Central memory CD4-positive, alpha-beta T cell (primary cell): ENCODE measurements around the gene PTPRH.
"Not testable (repeated sequence)": the region's sequence is repeated elsewhere in the genome, so short reads cannot be mapped to it uniquely, and the experiment has no call there.

Experiments used
- DNase-seq: peaks from one replicate; pipeline ENCODE4 v3.0.0; 2022

The PTPRH gene

DNA sequence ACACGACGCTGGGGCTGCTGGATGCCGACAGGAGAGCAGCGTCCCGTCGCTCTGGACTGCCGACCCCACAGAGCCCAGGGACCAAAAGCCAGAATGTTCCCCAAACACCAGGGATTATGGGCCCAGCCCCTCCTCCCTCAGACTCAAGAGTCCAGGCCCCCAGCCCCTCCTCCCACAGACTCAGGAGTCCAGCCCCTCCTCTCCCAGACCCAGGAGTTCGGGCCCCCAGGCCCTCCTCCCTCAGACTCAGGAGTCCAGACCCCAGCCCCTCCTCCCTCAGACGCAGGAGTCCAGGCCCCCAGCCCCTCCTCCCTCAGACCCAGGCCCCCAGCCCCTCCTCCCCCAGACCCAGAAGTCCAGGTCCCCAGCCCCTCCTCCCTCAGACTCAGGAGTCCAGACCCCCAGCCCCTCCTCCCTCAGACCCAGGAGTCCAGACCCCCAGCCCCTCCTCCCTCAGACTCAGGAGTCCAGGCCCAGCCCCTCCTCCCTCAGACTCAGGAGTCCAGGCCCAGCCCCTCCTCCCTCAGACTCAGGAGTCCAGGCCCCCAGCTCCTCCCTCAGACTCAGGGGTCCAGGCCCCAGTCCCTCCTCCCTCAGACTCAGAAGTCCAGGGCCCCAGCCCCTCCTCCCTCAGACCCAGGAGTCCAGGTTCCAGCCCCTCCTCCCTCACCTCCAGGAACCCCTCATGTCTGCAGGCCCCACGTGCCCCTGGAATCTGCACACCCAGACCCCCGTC, 15.5 kb upstream of the PTPRH start:
- not testable (repeated sequence) for DNase-seq

DNA sequence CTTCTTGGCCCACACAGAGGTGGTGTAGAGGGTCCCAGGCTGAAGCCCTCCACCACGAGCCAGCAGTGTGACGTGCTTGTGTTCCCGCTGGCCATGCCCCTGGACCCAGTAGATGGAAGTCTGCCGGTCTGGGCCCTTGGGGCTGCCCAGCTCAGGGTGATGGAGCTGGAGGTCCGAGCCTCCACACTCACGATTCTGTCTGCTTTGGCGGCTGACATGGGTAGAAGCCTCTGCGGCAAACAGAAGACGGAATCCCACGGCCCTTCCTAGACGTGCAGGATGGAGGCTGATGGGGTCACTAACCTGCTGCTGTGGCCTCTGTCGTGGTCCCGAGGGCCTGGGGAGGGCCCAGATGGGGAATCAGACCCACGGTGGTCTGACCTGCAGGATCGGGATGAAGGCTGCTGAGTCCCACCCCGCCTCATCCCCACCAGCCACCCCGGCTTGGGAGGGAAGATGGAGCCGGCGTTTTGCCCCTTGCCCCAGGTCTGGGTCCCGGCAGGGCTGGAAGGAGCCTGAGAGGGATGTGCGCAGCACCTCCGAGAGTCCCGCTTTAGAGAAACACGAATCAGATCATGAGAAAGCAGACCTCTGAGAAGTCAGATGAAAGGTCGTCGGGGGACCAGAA, 14.9 kb upstream of the PTPRH start:
- DNase-seq, result no peak

DNA sequence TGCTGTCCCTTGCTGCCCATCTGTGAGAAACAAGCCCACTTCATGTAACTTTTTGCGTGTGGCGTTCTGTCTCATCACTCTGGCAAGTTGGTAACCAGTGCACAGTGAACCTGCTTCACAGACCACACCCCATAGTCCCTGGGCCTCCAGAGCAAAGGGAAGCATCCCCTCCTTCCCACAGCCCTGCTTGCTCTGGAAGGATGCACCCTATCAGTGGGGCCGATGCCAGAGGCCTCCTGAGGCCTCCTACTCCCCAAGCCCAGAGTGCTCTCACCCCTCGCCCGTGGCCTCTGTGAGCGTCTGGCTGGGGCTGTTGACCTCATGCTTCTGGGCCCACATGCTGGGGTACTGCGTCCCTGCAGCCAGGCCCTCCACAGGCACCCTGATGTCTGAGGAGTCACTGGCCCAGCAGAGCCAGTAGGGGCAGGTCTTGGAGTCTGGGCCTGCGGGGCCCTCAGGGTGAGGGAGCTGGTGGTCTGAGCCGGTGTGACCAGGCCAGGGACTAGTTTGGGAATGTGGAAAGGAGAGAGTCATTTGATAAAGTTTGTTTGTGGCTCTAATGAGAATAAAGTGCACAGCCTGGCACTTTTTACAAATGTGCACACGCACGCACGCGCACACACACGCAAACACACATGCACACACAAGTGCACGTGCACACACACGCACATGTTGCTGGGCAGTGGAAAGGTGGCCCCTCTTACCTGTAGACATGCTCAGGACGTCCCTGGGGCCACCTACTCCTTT, 14.2 kb upstream of the PTPRH start:
- no peak for DNase-seq

DNA sequence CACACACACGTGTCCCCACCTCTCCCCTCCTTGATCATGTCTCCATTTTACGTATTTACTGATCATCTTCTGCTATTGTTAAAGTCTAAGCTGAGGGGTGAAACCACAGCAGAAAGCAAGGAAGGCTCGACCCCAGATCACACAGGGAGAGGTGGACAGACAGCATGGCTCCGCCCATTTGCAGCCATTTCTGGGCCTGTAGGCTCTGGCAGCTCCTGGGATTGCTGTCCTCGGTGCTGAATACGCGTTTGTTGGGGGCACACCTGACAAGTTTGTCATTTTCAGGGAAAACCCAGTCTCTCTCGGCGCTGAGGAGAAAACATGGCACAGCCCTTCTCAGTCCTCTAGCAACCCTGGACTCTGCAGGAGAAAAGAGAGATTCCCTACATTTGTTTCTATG, 11.2 kb upstream of the PTPRH start:
- no peak for DNase-seq

DNA sequence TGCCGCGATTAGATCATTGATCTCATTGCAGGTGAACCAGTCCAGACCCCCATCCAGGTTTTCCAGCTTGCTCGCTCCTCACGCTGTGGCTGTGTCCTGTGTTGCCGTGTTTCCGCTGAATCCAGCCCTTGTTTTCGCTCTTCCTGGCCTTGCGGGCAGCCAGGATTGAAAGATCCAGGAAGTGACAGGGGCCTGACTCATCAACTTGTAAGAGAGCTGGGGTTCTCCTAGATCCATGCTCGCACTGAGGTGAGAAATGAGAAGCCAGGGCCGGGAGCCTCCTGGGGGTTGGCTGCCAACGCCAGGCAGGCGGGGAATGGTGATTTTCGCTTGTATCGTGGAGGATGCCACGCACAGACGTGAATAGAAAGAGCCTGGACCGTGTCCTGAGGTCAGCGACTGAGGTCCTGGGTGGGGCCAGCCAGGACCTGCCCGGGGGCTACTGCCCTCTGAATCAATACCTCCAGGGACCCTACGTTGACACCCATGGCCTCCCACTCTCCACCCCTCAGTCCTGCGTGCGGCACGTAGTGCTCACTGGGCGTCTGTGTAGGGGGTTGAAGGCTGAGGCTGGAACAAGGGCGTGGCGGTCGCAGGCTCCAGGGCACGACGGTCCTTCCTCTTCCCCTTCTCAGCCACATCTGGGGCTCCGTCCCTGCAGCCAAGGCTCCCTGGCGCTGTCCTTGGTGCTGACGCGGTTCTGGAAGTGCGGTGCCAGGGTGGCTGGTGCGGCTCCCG, 7.3 kb upstream of the PTPRH start:
- DNase-seq, result peak; percentile 9

DNA sequence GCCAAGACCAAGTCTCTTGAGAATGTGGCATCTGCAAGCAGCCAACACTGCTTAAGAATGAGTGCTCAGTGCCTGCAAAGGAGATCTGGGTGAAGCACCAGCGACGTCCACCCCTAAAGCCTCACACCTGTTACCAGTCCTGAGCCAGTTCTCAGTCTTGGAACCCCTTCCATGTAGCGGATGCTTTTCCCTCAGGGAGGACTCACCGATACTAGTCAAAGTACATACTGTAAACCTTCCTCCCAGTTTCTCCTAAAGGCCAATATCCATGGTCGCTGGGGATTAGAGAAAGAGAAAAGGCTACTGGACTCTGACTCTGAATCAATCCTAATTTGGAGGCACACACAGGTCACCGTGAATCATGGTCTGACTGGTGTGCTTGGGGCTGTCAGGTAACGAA, 4.2 kb upstream of the PTPRH start:
- no peak for DNase-seq

DNA sequence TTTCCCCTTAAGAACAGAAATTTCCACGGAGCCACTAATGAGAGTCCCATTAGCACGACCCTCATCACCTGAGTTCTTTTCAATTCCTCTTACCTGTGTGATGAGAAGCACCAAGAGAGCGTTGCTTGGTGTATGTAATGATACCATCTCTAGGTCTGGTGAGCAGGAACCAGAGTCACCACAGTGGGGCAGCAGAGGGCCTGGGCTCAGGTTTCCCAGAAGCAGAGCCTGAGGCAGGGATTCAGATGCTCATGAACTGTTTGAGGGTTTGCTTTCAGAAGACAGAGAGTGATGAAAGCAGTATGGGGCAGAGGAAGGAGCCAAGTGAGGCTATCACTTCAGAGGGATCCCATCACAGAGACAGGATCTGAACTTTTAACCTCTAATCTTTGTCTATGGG, 3.1 kb upstream of the PTPRH start:
- DNase-seq, result no peak

DNA sequence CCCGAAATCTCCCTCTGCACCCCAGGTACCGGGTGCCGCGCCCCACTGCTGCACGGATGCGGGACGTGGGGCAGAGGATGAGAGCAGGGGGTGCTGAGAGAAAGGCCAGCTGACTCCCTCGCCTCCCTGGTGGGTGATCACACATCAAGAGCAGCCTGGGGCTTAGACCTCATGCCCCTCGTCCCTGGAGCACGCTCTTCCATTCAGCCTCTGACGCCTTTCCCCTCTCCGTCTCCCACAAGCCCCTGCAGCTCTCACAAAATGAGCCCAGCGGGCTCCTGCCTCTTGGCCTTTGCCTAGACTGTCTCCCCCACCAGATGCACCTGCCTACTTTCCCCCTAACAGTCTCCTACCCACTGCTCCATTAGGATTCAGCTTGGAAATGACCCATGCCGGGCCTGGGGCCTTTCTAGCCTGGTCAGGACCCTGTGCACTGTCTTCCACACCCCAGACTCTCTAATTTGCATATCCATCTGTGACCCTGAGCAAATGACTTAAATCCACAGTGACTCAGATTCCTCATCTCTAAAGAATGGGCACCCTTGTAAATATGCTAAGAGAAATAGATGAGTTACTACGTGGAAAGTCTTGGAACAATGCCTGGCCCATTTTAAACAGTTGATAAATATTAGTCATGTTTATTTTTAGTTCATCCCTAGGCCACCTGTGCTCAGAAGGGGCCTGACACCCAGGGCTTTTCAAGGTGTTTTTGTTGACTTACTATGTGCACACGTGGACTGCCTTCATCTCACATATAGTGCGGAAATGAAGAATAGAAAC, 582 bp upstream of the PTPRH start:
- DNase-seq, result no peak

DNA sequence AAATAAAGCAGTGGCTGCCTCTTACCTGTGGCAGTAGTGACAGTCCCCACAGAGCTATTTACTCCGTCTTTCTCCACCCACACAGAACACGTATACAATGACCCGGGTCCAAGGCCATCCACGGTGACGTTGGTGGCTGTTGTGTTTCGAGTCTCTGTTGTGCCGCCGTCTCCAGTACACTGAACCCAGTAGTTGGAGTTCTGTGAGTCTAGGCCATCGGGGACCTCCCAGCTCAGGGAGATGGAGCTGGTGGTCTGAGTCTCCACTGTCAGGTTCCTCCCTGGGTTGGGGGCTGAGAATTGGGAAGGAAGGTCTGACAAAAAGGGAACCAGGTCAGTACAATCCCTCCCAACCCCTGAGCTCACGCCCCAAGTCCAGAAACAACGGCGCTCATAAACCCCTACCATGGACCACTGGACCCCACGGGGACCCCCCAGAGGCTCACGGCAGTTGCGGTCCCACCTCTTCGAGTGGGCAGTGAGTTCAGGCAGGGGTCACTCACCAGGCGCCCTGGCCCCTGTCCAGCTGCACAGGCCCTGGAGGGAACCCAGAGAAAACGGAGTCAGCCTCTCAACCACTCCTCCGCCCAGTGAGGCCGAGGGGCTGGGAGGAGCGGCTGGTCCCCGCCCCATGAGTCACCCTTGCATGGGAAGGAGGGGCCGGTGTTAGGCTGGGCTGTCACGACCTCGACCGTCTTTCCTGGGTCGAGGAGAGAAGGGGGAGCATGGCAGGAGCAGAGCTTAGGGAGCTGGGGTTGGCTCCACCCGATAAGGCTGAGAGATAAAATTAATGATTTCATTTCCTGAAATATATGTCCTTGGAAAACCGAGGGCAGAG, 2.4 kb downstream of the PTPRH start:
- no peak for DNase-seq

DNA sequence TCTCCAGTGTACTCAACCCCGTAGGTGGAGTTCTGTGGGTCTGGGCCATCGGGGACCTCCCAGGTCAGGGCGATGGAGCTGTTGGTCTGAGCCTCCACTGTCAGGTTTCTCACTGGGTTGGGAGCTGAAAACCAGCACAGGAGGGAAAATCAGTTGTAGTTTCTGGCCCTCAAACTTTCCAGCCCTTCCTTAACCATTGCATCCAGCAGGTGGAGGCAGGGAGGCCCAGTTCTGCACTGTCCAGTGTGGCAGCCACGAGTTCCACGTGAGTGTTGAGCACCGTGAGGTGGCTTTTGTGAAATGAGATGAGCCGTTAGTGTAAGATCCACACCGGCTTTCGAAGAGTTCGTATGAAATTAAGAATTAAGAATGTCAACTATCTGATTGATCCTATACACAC, 7.1 kb downstream of the PTPRH start:
- DNase-seq, result not testable (repeated sequence)

DNA sequence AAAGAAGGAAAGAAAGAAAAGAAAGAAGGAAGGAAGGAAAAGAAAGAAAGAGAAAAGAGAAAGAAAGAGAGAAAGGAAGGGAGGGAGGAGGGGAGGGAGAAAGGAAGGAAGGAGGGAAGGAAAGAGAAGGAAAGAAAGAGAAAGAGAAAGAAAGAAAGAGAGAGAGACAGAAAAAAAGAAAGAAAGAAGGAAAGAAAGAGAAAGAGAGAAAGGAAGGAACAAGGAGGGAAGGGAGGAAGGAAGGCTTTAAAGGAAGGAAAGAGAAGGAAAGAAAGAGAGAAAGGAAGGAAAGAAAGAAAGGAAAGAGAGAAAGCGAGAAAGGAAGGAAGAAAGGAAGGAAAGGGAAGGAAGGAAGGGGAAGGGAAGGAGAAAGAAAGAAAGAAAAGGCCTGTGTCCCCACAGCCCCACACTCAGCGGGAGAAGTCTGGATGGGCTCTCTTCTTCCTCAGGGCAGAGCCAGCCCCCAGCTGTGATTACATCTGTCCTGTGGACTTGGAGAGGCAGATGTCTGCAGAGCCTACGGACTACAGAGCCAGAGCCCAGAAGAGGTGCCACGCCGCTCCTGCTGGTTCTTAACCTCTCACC, 9.6 kb downstream of the PTPRH start:
- no peak for DNase-seq

DNA sequence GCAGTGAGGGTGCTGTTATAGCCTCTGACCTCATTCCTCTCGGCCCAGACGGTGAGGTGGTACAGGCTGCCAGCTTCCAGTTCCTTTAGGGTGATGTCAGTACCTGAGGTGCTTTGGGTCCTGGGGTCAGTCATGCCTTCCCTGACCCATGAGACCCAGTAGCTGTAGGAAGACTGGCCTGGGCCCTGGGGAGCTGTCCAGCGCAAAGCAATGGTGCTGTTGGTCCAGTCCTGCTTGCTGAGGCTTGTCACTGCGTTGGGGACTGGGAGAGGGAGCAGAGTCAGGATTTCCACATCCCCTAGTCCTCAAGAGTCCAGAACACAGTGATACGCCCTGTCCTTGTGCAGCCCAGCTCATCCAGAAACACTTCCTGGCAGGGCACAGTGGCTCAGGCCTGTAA, 10.7 kb downstream of the PTPRH start:
- DNase-seq, result no peak

DNA sequence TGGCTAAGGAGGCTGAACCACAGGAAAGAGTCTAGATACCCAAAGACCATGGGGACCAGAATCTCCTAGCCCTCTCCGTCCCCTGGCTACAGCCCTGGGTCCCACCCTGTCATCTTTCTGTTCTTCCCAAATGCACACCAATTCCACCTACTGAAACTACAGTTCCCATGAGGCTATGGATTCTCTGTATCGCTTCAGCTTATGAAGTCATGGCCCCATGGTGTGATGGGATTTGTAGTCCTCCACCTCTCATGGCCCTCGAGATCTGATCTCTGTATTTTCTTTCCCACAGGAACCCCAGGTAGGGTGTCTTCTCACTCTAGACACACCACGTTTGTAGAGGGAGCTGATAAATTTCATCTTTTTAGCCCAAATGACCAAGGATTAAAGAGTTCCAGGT, 11.8 kb downstream of the PTPRH start:
- DNase-seq, result no peak

DNA sequence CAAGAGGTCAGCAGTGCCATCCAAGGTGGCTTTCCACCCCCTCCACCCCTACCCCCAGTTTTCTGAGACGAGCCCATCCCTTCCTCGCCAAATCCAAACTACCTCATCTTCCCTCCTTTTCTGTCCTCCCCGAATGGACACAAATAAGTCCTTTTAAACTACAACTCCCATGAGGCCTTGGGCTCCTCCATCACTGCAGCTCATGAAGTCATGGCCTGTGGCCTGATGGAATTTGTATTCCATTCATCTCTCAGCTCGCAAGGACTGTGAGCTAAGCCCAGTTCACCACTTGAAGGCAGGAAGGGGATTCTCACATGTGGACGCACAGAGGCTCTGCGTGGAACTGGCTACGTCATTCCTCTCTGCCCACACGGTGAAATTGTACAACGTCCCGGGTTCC, 12.5 kb downstream of the PTPRH start:
- no peak for DNase-seq

DNA sequence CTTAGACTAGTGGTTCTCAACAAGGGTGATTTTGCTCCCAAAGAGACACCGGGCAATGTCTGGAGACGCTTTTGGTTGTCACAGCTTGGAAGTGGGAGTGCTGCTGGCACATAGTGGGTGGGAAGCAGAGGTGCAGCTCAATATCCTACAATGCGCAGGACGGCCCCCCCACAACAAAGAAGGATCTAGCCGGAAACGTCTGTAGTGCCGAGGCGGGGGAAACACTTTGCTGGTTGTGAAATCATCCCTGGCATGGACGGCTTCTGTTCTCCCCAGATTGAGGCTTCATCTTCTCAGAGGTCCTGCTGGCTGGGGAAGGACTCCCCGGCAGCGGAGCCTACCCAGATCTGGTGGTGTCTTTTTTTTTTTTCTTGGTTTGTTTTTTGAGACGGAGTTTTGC, 15.8 kb downstream of the PTPRH start:
- DNase-seq, result no peak

DNA sequence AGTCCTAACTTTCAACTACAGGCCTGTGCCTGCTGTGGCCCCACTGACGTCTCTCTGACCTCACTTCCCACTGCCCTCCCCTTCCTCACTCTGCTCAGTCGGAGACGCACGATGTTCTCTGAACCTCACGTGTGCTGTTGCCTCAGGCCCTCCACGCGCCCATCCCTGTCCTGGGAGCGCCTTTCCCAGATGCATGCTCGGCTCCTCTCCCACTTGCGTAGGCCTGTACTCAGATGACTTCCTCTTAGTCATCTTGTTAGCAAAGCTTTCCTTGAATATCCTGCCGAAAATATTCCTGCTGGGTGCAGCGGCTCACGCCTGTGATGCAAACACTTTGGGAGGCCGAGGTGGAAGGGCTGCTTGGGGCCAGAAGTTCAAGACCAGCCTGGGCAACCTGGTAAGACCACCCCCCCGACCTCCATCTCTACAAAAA, 19.9 kb downstream of the PTPRH start:
- DNase-seq, result no peak

DNA sequence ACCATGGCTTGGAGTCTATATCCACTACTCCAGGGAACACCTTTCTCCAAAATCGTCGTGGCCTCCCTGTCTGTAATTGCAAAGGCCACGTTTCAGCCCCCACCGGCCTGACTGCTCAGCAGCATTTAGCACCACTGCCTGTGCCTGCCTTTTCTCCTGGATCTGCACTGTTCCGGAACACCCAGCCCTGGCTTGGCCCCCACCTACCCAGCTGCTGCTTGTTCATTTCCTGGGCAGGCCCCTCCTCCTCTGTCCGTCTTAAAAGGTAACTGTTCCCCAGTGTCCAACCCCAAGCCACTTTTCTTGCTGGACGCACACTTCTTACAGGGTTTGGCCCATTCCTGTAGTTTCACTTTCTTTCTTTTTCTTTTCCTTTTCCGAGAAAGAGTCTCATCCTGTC, 20.7 kb downstream of the PTPRH start:
- DNase-seq, result no peak

DNA sequence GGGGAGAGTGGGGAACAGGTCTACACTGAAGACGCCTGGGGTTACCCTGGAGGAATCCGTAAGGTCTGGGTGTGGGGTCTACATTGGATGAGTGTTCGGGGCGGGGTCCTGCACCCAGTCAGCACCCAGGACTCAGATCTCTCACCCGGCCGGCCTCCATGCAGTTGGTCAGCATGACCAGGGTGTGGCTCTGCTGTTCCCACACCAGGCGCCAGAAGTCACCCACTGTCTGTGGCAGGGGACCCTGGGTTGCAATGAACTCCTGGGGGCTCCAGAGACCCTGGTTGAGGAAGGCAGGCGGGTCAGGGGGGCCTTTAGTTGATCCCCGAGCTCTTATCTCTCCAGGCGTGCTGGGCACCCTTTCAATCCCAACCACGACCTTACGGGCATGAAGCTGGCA, 23.2 kb downstream of the PTPRH start:
- no peak for DNase-seq

DNA sequence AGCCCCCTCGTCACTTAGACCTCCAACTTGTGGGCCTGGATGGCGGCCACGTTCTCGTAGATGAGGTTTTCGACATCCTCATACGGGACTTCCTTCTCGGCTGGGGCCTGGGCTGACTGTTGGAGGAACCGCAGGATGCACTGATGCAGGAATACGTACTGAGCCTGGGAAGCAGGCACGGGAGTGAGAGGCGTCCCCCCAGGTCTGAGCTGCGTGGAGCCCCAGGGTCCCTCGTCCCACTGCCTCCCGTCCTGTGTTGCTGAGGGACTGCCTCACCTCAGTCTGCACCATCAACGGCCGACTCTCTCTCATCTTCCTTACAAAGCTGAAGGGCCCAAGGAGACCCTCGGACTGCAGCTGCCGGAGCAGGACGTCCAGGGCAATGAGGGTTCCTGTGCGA, 27.6 kb downstream of the PTPRH start:
- no peak for DNase-seq

DNA sequence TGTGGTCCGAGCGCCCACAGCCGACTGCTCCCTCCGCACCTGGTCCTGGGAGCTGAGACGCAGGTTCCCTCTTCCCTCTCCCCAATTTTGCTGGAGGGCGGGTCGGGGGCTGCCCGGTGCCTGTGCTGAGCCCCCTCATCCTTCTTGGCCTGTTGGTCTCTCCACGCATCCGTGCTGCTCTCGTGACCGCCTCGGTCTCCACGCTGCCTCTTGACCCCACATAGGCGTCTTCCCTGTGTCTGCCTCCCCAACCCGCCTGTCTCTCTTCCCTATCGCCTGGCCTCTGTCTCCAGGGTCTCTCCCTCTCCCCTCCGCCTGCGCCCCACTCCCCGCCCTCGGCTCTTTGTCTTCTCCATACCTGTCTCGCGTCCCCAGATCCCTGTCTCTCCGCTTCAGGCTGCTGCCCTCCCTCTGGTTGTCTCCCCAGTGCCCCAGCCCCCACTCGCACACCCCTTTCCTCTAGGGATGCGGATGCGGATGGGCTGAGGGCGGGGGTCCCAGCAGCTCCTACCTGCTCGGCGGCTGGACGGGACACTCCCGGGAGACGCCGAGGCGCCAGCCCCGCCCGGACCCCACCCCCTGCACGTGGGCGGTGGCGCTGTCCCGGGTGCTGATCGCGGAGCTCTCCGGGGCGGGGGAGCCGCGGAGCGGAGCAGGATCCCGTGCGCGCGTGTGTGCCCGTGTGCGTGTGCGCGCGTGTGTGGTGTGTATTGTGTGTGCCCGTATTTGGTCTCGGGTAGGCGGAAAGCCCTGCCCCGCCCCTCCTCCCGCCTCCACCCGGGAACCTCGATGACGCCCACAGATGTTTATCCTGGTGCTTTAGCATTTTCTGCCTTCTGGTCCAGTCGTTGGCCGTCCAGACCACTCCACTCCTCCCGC, 29.5 kb downstream of the PTPRH start, which contains the start of gene SYT5:
Gene SYT5 (minus strand): TSS at position 684 of the 879 bp plus-strand sequence. CDS start 1,248 bp downstream, outside the sequence.
- DNase-seq, result peak; percentile 54
